ENCODE results near the gene ERC2.
A peak's percentile ranks its signal among the peaks of the same experiment; 100 is the strongest.

Gene ERC2

DNA sequence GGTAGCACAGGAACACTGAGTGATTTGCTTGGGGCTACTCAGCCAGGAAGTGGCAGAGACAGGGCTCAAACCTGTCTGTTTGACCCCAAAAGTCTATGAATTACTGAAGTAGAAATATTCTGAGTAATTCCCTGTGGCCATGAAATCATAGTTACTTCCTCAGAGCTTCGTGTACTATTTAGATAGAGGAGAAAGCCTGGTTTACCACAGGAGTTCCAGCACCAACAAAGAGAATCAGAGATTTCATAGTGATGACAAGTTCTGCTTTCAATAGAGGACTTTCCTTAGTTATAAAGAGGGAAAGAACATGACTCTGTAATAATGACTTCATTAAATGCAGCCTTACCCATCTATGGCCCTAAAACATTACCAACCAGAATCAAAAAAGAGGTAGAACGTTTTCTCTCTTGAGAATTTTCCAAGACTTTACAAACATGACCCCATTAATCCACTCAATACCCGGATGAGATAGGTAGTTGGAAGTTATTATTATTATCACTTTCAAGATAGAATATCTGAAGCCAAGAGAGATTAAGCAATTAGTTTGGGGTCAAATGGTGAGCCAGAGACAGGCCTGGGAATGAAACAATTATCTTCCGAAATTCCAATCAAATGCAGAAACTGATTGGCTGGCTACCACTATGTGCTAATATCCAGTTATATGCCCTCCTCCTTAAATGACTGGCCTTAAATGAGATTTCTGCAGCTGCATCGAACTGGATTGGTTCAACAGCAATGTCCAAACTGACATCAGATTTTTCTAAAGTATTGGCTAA, 967.5 kb downstream of the ERC2 start:
- no peaks in the 10 kb centered on the region for H3K27me3 ChIP-seq (ENCODE audit: control insufficient read depth in 1 of 2, insufficient read depth in 2 of 2, low read length in 2 of 2)
- H3K9ac ChIP-seq (ENCODE audit: low read depth in 1 of 2, low read length in 2 of 2): no peak overlapping the region
- no peak overlapping the region for H3K27ac ChIP-seq (ENCODE audit: low read depth, low read length)
- H3K9me3 ChIP-seq (ENCODE audit: control insufficient read depth in 1 of 2, low read length in 2 of 2): no peaks in the 10 kb centered on the region
- H3K4me3 ChIP-seq (ENCODE audit: low read depth in 1 of 2, low read length in 2 of 2): no peak overlapping the region
- no peaks in the 10 kb centered on the region for H3K36me3 ChIP-seq (ENCODE audit: control insufficient read depth in 1 of 2, insufficient read depth in 2 of 2, low read length in 2 of 2)
- H3K4me1 ChIP-seq (ENCODE audit: control insufficient read depth in 1 of 2, insufficient read depth in 2 of 2, low read length in 2 of 2): no peaks in the 10 kb centered on the region

DNA sequence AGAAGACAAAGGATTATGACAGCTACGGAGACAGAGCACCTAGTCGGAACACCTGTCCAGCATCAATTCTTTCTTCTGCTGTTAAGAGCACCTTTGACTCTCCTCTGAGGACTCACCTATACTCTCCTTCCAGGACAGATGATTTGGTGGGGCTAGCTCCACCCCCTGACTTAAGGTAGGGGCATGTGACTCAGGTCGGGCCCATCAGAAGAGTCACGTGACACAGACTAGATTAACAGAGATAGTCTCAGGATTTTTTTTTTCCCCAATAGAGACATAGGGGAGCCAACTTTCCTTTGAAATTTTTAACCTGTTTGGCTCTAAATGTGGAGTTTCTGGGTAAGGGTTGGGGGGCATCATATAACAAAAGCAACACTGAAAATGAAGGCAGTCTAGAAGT, 969.7 kb downstream of the ERC2 start:
- H3K4me1 ChIP-seq (ENCODE audit: control insufficient read depth in 1 of 2, insufficient read depth in 2 of 2, low read length in 2 of 2): no peaks in the 10 kb centered on the region
- H3K9ac ChIP-seq (ENCODE audit: low read depth in 1 of 2, low read length in 2 of 2): no peak overlapping the region
- no peak overlapping the region for H3K27ac ChIP-seq (ENCODE audit: low read depth, low read length)
- no peaks in the 10 kb centered on the region for H3K36me3 ChIP-seq (ENCODE audit: control insufficient read depth in 1 of 2, insufficient read depth in 2 of 2, low read length in 2 of 2)
- H3K27me3 ChIP-seq (ENCODE audit: control insufficient read depth in 1 of 2, insufficient read depth in 2 of 2, low read length in 2 of 2): no peaks in the 10 kb centered on the region
- no peaks in the 10 kb centered on the region for H3K9me3 ChIP-seq (ENCODE audit: control insufficient read depth in 1 of 2, low read length in 2 of 2)
- H3K4me3 ChIP-seq (ENCODE audit: low read depth in 1 of 2, low read length in 2 of 2): no peak overlapping the region

DNA sequence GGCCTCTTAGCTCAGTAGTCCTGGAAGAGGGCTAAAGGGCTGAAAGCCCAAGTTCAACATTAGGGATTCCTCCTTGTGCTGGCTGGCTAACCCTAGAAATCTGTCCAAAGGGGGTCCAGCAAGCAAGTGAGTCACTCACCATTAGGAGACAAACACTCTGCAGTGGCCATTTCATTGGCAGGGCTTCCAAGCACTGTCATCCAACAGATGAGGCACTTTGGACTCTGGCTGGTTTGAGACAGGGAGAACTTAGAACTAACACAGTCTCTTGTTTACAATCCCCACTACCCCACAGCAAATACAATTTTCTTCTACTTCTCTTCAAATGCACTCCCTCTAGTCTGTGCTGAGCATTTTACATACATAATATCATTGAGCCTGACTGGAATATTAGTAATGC, 971.0 kb downstream of the ERC2 start:
- H3K4me3 ChIP-seq (ENCODE audit: low read depth in 1 of 2, low read length in 2 of 2): no peak overlapping the region
- no peaks in the 10 kb centered on the region for H3K9me3 ChIP-seq (ENCODE audit: control insufficient read depth in 1 of 2, low read length in 2 of 2)
- no peak overlapping the region for H3K27ac ChIP-seq (ENCODE audit: low read depth, low read length)
- no peaks in the 10 kb centered on the region for H3K36me3 ChIP-seq (ENCODE audit: control insufficient read depth in 1 of 2, insufficient read depth in 2 of 2, low read length in 2 of 2)
- no peaks in the 10 kb centered on the region for H3K4me1 ChIP-seq (ENCODE audit: control insufficient read depth in 1 of 2, insufficient read depth in 2 of 2, low read length in 2 of 2)
- H3K27me3 ChIP-seq (ENCODE audit: control insufficient read depth in 1 of 2, insufficient read depth in 2 of 2, low read length in 2 of 2): peaks cover 4 to 6% of the 10 kb centered on the region in 2 donors
- H3K9ac ChIP-seq (ENCODE audit: low read depth in 1 of 2, low read length in 2 of 2): no peak overlapping the region

DNA sequence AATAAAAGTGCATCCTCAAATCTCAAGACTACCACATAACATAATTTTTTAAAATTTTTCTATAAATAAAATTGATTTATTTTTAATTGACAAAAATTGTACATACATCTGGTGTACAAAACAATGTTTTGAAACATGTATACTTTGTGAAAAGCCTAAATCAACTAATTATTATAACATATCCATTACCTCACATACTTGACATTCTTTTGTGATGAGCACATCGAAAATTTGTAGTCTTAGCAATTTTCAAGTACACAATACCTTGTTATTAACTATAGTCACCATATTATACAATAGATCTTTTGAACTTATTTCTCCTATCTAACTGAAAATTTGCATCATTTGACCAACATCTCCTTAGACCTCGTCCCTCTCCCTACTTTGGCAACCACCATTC, 973.3 kb downstream of the ERC2 start:
- no peak overlapping the region for H3K27ac ChIP-seq (ENCODE audit: low read depth, low read length)
- H3K36me3 ChIP-seq (ENCODE audit: control insufficient read depth in 1 of 2, insufficient read depth in 2 of 2, low read length in 2 of 2): no peaks in the 10 kb centered on the region
- H3K9ac ChIP-seq (ENCODE audit: low read depth in 1 of 2, low read length in 2 of 2): no peak overlapping the region
- peaks cover 14 to 15% of the 10 kb centered on the region in 2 donors for H3K27me3 ChIP-seq (ENCODE audit: control insufficient read depth in 1 of 2, insufficient read depth in 2 of 2, low read length in 2 of 2)
- no peak overlapping the region for H3K4me3 ChIP-seq (ENCODE audit: low read depth in 1 of 2, low read length in 2 of 2)
- H3K4me1 ChIP-seq (ENCODE audit: control insufficient read depth in 1 of 2, insufficient read depth in 2 of 2, low read length in 2 of 2): no peaks in the 10 kb centered on the region
- no peaks in the 10 kb centered on the region for H3K9me3 ChIP-seq (ENCODE audit: control insufficient read depth in 1 of 2, low read length in 2 of 2)

DNA sequence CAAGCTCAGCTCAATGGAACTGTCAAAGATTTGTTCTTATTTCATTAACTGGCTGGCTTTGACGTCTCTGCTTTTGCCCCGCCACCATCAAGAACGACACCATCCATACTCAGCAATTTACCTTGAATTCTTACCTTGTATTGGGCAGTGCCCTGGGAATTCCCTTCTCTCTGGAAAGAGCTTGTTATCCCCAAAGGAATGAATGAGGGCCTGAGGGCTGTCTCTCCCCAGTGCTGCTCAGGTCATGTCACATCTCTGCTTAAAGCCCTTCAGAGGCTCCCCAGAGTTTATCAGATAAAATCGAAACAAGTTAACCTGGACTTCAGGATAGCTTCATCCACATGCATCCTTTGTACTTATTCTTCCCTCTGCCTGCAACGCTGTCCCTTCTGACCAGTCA, 975.3 kb downstream of the ERC2 start:
- Histone ChIP-seq H3K4me1 (ENCODE audit: control insufficient read depth in 1 of 2, insufficient read depth in 2 of 2, low read length in 2 of 2) (peaks cover 0 to 10% of the 10 kb centered on the region in 2 donors), H3K9me3 (ENCODE audit: control insufficient read depth in 1 of 2, low read length in 2 of 2) (no peaks in the 10 kb centered on the region), H3K27me3 (ENCODE audit: control insufficient read depth in 1 of 2, insufficient read depth in 2 of 2, low read length in 2 of 2) (peaks cover 30 to 31% of the 10 kb centered on the region in 2 donors), H3K9ac (ENCODE audit: low read depth in 1 of 2, low read length in 2 of 2) (no peak overlapping the region), H3K27ac (ENCODE audit: low read depth, low read length) (no peak overlapping the region), H3K4me3 (ENCODE audit: low read depth in 1 of 2, low read length in 2 of 2) (no peak overlapping the region), H3K36me3 (ENCODE audit: control insufficient read depth in 1 of 2, insufficient read depth in 2 of 2, low read length in 2 of 2) (no peaks in the 10 kb centered on the region)

DNA sequence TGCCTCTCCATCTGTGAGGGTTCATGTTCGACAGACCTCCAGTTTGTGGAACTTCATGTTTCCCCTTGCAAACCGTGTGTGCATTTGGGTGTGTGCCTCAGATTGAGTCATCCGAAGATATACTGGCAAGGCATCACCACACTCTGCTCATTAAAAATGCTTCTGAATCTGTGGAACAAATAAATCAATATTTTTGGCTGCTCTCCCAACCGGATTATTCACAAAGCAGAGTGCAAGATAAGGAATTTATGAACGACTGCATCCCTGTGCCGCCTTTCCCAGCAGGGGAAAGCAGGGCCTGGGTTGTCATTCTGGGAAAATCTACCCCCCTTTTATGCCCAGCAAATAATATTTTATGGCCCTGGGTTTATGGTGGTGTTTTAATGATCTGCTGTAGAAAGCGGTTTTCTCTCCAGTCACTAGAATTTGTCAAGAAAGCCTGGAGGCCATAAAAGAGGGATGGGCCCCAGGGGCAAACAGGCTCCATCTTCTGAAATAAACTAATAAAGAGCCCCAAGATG, 976.9 kb downstream of the ERC2 start:
- no peak overlapping the region for H3K27ac ChIP-seq (ENCODE audit: low read depth, low read length)
- no peaks in the 10 kb centered on the region for H3K36me3 ChIP-seq (ENCODE audit: control insufficient read depth in 1 of 2, insufficient read depth in 2 of 2, low read length in 2 of 2)
- H3K9ac ChIP-seq (ENCODE audit: low read depth in 1 of 2, low read length in 2 of 2): no peak overlapping the region
- H3K27me3 ChIP-seq (ENCODE audit: control insufficient read depth in 1 of 2, insufficient read depth in 2 of 2, low read length in 2 of 2): peaks cover 34 to 45% of the 10 kb centered on the region in 2 donors
- no peaks in the 10 kb centered on the region for H3K9me3 ChIP-seq (ENCODE audit: control insufficient read depth in 1 of 2, low read length in 2 of 2)
- H3K4me1 ChIP-seq (ENCODE audit: control insufficient read depth in 1 of 2, insufficient read depth in 2 of 2, low read length in 2 of 2): peaks cover 8 to 20% of the 10 kb centered on the region in 2 donors
- H3K4me3 ChIP-seq (ENCODE audit: low read depth in 1 of 2, low read length in 2 of 2): no peak overlapping the region

DNA sequence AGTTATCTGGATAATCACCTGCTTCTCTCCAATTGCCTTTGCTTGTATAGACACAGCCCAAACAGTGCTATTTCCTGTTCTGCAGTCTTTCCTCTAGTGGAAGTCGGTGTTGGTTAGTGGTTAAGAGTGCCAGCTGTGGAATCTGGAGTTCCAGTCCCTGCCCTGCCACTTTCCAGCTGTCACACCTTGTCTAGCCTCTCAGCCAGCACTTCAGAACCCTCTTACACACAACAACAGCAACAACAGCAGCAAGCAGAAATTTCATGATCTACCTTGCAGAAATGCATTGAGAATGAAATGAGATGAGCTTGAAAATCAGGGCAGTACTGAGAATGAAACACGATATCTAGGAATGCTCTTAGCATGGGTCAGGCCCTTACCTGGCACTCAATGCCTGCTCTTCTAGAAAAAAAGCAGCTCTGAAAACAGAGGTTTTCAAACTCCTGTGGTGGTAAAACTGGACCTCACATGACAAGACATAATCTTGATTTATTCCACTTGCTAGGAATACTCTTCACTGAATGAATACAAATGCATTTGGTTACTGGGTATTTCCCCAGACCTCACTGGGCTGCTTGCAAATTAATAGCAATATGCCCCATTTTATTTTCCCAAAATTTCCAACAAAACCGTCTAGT, 977.9 kb downstream of the ERC2 start:
- Histone ChIP-seq H3K27ac (ENCODE audit: low read depth, low read length) (no peak overlapping the region), H3K9me3 (ENCODE audit: control insufficient read depth in 1 of 2, low read length in 2 of 2) (no peaks in the 10 kb centered on the region), H3K27me3 (ENCODE audit: control insufficient read depth in 1 of 2, insufficient read depth in 2 of 2, low read length in 2 of 2) (peaks cover 44 to 55% of the 10 kb centered on the region in 2 donors), H3K4me3 (ENCODE audit: low read depth in 1 of 2, low read length in 2 of 2) (no peak overlapping the region), H3K9ac (ENCODE audit: low read depth in 1 of 2, low read length in 2 of 2) (no peak overlapping the region), H3K36me3 (ENCODE audit: control insufficient read depth in 1 of 2, insufficient read depth in 2 of 2, low read length in 2 of 2) (no peaks in the 10 kb centered on the region), H3K4me1 (ENCODE audit: control insufficient read depth in 1 of 2, insufficient read depth in 2 of 2, low read length in 2 of 2) (peaks cover 9 to 30% of the 10 kb centered on the region in 2 donors)

DNA sequence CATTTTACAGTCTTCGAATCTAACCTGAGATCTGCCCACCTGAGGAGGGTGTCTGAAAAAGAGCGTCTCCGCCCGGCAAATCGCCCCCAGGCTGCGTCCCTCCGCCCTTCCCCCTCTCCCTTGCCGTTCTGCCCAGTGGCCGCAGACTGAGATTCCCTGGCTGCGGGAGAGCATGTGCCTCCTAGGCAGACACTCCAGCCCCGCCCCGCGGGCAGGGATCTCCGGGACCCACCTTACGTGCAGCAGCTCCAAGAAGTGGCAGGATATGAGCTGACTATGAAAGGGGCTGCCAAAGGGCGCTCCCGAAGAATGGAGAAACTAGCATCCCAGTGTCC, 978.5 kb downstream of the ERC2 start:
- peaks cover 48 to 59% of the 10 kb centered on the region in 2 donors for H3K27me3 ChIP-seq (ENCODE audit: control insufficient read depth in 1 of 2, insufficient read depth in 2 of 2, low read length in 2 of 2)
- no peak overlapping the region for H3K4me3 ChIP-seq (ENCODE audit: low read depth in 1 of 2, low read length in 2 of 2)
- no peaks in the 10 kb centered on the region for H3K36me3 ChIP-seq (ENCODE audit: control insufficient read depth in 1 of 2, insufficient read depth in 2 of 2, low read length in 2 of 2)

DNA sequence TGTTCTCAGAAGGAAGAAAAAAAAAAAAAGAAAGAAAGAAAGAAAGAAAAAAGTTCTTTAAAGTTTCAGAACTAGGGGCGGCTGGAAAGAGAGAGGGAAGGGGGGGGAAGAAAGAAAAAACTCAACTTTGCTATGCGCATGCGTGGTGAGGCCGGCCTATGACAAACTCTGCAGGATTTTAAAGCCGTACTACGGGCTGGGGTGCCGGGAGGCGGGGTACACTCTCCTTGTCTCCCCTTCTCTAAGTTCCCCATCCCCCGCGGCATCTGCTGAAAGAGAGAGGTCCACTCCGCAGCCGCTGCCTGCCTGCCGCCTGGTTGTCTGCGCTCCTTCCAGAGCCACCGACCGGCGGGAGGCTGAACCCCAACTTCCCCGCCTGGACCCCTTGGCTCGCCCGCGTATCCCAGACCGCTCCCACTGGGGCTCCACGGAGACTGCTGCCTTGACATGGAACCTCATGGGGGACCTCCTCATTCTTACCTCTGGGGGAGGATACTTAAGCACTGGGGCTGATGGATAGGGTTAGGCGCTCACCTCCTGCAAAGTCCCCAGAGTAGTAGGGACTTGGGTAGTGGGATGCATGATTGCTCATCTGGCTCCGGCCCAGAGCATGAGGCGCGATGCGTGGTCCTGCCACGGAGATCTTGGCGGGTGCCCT, 979.7 kb downstream of the ERC2 start:
- no peak overlapping the region for H3K9ac ChIP-seq (ENCODE audit: low read depth in 1 of 2, low read length in 2 of 2)
- no peaks in the 10 kb centered on the region for H3K9me3 ChIP-seq (ENCODE audit: control insufficient read depth in 1 of 2, low read length in 2 of 2)
- H3K27ac ChIP-seq (ENCODE audit: low read depth, low read length): no peak overlapping the region
- H3K36me3 ChIP-seq (ENCODE audit: control insufficient read depth in 1 of 2, insufficient read depth in 2 of 2, low read length in 2 of 2): no peaks in the 10 kb centered on the region
- H3K4me3 ChIP-seq (ENCODE audit: low read depth in 1 of 2, low read length in 2 of 2): peak overlapping the region; percentile 77 to 87
- H3K4me1 ChIP-seq (ENCODE audit: control insufficient read depth in 1 of 2, insufficient read depth in 2 of 2, low read length in 2 of 2): peaks cover 16 to 32% of the 10 kb centered on the region in 2 donors
- H3K27me3 ChIP-seq (ENCODE audit: control insufficient read depth in 1 of 2, insufficient read depth in 2 of 2, low read length in 2 of 2): peaks cover 60 to 72% of the 10 kb centered on the region in 2 donors

More for the DNA sequence above, 978.5 kb downstream of the ERC2 start:
- Histone ChIP-seq H3K4me1 (ENCODE audit: control insufficient read depth in 1 of 2, insufficient read depth in 2 of 2, low read length in 2 of 2) (peaks cover 13 to 32% of the 10 kb centered on the region in 2 donors), H3K9me3 (ENCODE audit: control insufficient read depth in 1 of 2, low read length in 2 of 2) (no peaks in the 10 kb centered on the region), H3K9ac (ENCODE audit: low read depth in 1 of 2, low read length in 2 of 2) (no peak overlapping the region), H3K27ac (ENCODE audit: low read depth, low read length) (no peak overlapping the region)
